Esophagus (tissue), 2 donors: ENCODE data around the gene TMTC1. TPM values are rescaled to one million over a fixed set of nuclear protein-coding genes. Genes with fewer than 3 reads are reported as not detected.

Experiments
- H3K27ac ChIP-seq, 2 donors: one replicate each; pipeline ENCODE4 v1.5.1; 2013; ENCODE audit warnings: low read depth in 2 of 2, mild to moderate bottlenecking in 2 of 2, inconsistent platforms in 1 of 2, low read length in 1 of 2, moderate library complexity in 1 of 2
- H3K27me3 ChIP-seq, 2 donors: one replicate each; pipeline ENCODE4 v1.6.1; 2013; ENCODE audit warnings: low read length in 2 of 2, control low read depth in 1 of 2, mild to moderate bottlenecking in 1 of 2; ENCODE audit not compliant: insufficient read depth in 2 of 2, control insufficient read depth in 1 of 2
- H3K36me3 ChIP-seq, 2 donors: one replicate each; pipeline ENCODE4 v1.6.1; 2013; ENCODE audit warnings: low read length in 1 of 2; ENCODE audit not compliant: control insufficient read depth in 2 of 2, insufficient read depth in 2 of 2
- H3K4me1 ChIP-seq, 2 donors: one replicate each; pipeline ENCODE4 v1.6.1; 2013; ENCODE audit warnings: low read length in 1 of 2; ENCODE audit not compliant: control insufficient read depth in 2 of 2, insufficient read depth in 2 of 2
- H3K4me3 ChIP-seq, 2 donors: one replicate each; pipeline ENCODE4 v1.5.1; 2013; ENCODE audit warnings: low read length in 2 of 2, mild to moderate bottlenecking in 2 of 2, low read depth in 1 of 2, moderate library complexity in 1 of 2
- H3K9me3 ChIP-seq, 2 donors: one replicate each; pipeline ENCODE4 v1.6.1; 2013; ENCODE audit warnings: mild to moderate bottlenecking in 2 of 2, low read depth in 1 of 2, low read length in 1 of 2, moderate library complexity in 1 of 2; ENCODE audit not compliant: control insufficient read depth in 2 of 2, insufficient read depth in 1 of 2
- WGBS, 2 donors: extraction: QIAGEN DNeasy Blood & Tissue Kit; methylation state at CpG; one replicate each; pipeline ENCODE4 v1.1.7; 2013; 5-methylcytosine and 5-hydroxymethylcytosine counted together
- polyA plus RNA-seq, 2 donors: library from polyadenylated mRNA; stranded (reverse); fragments of 200-250 nt; gene quantifications; one replicate each; pipeline ENCODE4 v1.2.3, GENCODE V29; 2013
- donor health status: healthy with polysubstance abuse.
- donor health status: Bipolar disorder and iron deficiency.

The TMTC1 gene
- polyA plus RNA-seq, 2 donors = 1.3 to 1.6 TPM

DNA sequence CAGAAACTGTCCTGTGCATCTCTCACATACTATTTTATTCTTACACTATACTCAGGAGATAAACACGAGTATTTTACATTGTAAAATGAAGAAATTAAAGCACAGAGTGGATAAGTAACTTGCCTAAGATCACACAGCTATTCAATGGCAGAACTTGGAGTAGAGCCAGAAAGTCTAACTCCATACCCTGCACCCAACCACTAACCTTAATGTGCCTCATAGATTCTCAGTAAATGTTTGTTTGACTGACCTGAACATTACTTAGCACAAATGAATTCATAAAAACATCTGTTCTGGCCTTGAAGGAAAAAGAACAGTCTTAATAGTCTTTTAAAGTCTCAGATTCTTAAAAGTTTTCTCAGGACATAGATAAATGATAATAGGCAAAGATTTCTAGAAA, 202.8 kb downstream of the TMTC1 start:
- no peaks in the 10 kb centered on the region for H3K27me3 ChIP-seq
- H3K27ac ChIP-seq = no peak overlapping the region
- 66 to 77% methylated on average over 1 of the region's 1 CpG for WGBS, 2 donors
- H3K4me1 ChIP-seq = no peaks in the 10 kb centered on the region
- no peaks in the 10 kb centered on the region for H3K9me3 ChIP-seq
- no peaks in the 10 kb centered on the region for H3K36me3 ChIP-seq
- H3K4me3 ChIP-seq = no peak overlapping the region

DNA sequence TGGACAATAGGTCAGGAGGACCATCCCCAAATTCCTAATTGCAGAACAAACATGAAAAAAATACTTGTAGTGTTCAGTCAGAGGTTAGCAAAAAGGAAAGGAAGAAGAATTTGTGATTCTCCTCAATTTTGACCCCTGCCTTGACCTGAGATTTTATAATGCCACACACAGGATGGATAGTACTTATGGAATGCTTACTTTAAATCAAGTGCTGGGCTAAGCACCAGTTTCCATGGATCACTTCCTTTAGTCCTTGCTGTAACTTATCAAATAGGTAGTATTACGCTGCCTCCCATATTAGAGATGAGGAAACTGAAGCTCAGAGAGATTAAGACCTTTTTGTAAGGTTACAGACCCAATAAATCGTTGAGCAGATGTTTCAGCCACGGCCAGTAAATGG, 205.0 kb downstream of the TMTC1 start:
- WGBS, 2 donors = 60 to 64% methylated on average over 3 of the region's 3 CpGs
- Histone ChIP-seq H3K9me3 (no peaks in the 10 kb centered on the region), H3K27ac (no peak overlapping the region), H3K36me3 (no peaks in the 10 kb centered on the region), H3K4me1 (no peaks in the 10 kb centered on the region), H3K4me3 (no peak overlapping the region), H3K27me3 (no peaks in the 10 kb centered on the region)

DNA sequence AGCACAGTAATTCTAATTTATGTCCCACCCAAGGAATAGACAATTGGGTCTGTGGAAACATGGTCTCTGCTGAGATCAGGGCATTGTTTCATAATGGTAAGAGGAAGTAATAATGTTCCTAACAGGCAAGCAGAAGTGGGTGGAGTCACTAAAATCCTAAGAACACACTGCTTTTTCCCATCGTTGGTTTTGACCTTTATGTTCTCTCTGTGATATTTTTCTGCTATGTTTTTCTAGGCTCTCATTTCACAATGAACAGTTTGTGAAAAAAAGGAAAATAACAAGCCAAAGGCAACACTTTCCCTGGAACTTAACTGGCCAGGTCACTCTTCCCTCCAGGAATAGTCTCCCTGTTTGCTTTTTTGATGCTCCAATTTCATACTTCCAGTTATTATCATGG, 205.7 kb downstream of the TMTC1 start:
- Histone ChIP-seq H3K4me1 (no peaks in the 10 kb centered on the region), H3K27me3 (no peaks in the 10 kb centered on the region), H3K27ac (no peak overlapping the region), H3K9me3 (no peaks in the 10 kb centered on the region), H3K36me3 (no peaks in the 10 kb centered on the region), H3K4me3 (no peak overlapping the region)
- WGBS, 2 donors = 33 to 35% methylated on average over 1 of the region's 1 CpG

DNA sequence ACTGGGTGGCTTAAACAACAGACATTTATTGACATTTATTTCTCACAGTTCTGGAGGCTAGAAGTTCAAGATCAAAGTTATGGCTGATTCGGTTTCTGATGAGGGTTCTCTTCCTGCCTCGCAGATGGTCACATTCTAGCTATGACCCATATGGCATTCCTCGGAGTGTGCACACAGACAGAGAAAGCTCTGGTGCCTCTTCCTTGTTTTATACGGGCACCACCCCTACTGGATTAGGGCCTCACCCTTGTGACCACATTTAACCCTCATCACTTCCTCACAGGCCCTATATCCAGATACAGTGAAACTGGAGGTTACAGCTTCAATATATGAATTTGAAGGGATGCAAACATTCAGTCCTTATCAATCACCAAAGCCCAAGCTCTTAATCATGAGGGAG, 209.2 kb downstream of the TMTC1 start:
- Histone ChIP-seq H3K36me3 (peaks cover 0 to 3% of the 10 kb centered on the region in 2 donors), H3K9me3 (no peaks in the 10 kb centered on the region), H3K4me1 (no peaks in the 10 kb centered on the region), H3K27me3 (no peaks in the 10 kb centered on the region), H3K4me3 (no peak overlapping the region), H3K27ac (no peak overlapping the region)
- WGBS, 2 donors = 74 to 79% methylated on average over 4 of the region's 4 CpGs

DNA sequence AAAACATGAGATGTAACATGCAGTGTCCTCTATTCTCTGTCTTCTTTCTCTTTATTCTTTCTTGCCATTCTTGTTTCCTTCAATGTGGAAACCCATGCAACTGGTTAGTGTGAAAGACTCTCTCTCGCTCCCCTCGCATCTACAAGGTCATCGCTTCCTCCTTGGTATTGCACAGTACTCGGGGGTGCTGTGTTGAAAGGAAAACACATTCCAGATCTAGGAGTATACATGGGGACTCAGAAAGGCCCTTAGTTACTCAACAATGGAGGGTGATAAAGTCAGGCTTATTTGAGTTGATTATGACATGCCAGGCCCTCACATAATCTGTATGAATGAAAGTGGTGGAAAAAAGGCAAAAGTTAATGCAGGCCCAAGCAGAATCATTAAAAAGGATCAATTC, 210.8 kb downstream of the TMTC1 start:
- H3K9me3 ChIP-seq = no peaks in the 10 kb centered on the region
- H3K27me3 ChIP-seq = no peaks in the 10 kb centered on the region
- 66 to 67% methylated on average over 4 of the region's 4 CpGs for WGBS, 2 donors
- H3K4me1 ChIP-seq = no peaks in the 10 kb centered on the region
- H3K27ac ChIP-seq = no peak overlapping the region
- H3K36me3 ChIP-seq = peaks cover 0 to 3% of the 10 kb centered on the region in 2 donors
- no peak overlapping the region for H3K4me3 ChIP-seq

DNA sequence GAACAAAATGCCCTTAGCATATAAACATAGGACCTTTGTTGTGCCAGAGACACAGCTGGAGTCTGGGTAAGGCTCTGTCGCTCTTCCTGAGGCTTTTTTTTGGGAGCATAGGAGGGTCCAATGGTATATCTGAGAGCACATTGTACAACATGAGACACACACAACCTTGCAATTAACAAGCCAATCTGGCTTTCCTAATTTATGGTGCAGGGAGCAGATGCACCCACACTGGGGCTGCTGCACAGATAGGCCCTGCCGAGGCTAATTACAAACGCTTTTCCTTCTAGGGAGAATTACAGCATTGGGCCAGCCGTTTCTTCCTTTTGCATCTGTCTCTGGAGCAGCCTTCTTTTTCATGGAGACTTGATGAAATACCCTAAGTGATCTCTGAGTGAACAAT, 211.3 kb downstream of the TMTC1 start:
- H3K36me3 ChIP-seq = peaks cover 0 to 3% of the 10 kb centered on the region in 2 donors
- no peak overlapping the region for H3K27ac ChIP-seq
- H3K4me1 ChIP-seq = no peaks in the 10 kb centered on the region
- no peaks in the 10 kb centered on the region for H3K27me3 ChIP-seq
- H3K4me3 ChIP-seq = no peak overlapping the region
- 90 to 91% methylated on average over 4 of the region's 4 CpGs for WGBS, 2 donors
- no peaks in the 10 kb centered on the region for H3K9me3 ChIP-seq

DNA sequence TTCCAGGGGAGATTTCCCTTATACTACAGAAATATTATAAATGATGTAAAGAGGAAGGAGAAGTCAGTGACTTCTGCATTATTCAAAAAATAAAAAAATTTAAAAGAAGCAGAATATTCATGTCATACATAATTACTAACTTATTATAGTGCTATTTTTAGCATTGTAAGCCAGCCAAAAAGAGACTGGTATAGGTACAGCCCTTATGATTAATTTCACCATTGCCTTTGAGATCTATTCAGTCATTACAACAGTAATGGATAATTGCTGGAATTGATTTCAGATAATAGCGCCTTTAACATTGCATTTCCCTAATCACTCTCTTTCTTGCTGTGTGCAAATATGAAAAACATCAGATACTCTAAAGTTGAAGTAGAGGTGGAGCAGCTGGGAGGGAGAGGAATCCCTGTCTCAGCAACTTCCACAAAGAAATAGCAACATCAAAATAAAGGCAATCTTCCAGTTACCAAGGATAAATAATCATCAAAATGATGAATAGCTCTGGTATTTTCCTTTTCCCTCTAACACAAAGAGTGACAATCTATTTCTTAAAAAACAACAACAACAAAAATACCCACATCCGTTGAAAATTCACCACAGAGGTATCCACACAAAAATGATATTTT, 214.5 kb downstream of the TMTC1 start:
- 66 to 71% methylated on average over 2 of the region's 2 CpGs for WGBS, 2 donors
- H3K4me1 ChIP-seq = no peaks in the 10 kb centered on the region
- H3K9me3 ChIP-seq = no peaks in the 10 kb centered on the region
- no peak overlapping the region for H3K27ac ChIP-seq
- H3K27me3 ChIP-seq = no peaks in the 10 kb centered on the region
- peaks cover 0 to 3% of the 10 kb centered on the region in 2 donors for H3K36me3 ChIP-seq
- no peak overlapping the region for H3K4me3 ChIP-seq

DNA sequence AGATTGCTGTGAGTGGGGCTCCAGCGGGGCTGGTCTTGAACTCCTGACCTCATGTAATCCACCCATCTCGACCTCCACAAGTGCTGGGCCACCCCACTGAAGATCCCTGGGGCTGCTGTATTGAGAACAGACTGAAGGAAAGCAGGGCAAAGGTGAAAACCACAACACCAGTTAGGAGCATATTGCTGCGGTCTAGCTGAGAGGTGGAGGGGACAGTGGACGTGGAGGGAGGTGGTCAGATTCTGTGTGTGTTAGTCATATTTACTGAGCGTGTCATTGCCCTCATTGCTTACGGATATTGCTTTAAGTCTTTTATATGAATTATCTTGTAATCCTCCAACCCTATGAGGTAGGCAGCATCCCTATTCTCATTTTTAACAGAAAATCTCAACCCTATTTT, 217.3 kb downstream of the TMTC1 start:
- H3K9me3 ChIP-seq = no peaks in the 10 kb centered on the region
- no peaks in the 10 kb centered on the region for H3K4me1 ChIP-seq
- H3K36me3 ChIP-seq = no peaks in the 10 kb centered on the region
- H3K27ac ChIP-seq = no peak overlapping the region
- no peaks in the 10 kb centered on the region for H3K27me3 ChIP-seq
- 75 to 89% methylated on average over 6 of the region's 6 CpGs for WGBS, 2 donors
- H3K4me3 ChIP-seq = no peak overlapping the region

DNA sequence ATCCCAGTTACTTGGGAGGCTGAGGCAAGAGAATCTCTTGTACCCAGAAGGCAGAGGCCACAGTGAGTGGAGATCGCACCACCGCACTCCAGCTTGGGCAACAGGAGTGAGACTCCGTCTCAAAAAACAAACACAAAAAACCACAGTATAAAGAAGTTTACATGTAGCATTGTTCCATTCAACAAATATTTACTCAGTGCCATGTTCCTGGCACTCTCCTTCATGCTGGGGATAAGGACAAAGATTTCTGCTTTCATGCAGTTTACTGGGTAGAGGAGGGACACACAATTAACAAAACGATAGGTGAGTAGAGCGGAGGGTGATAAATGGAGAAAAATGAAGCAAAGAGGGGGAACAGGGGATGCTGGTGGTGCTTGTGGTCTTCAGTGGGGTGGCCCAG, 218.0 kb downstream of the TMTC1 start:
- Histone ChIP-seq H3K9me3 (no peaks in the 10 kb centered on the region), H3K27me3 (no peaks in the 10 kb centered on the region), H3K4me1 (no peaks in the 10 kb centered on the region), H3K4me3 (no peak overlapping the region), H3K36me3 (no peaks in the 10 kb centered on the region), H3K27ac (no peak overlapping the region)
- WGBS, 2 donors = 80 to 93% methylated on average over 5 of the region's 5 CpGs

DNA sequence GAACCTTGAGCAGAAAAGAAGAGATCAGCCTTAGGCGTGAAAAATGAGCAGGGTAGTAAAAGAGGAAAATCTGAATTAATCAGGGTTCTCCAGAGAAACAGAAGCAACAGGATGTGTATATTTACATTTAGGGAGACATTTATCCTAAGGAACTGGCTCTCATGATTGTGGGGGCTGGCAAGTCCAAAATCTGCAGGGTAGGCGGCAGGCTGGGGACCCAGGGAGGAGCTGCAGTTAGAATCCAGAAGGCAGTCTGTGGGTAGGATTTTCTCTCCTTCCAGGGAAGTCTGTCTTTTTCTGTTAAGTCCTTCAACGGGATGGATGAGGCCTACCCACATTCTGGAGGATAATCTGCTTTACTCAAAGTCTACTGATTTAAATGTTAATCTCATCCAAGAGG, 218.8 kb downstream of the TMTC1 start:
- no peak overlapping the region for H3K4me3 ChIP-seq
- no peaks in the 10 kb centered on the region for H3K9me3 ChIP-seq
- 92 to 97% methylated on average over 3 of the region's 3 CpGs for WGBS, 2 donors
- no peaks in the 10 kb centered on the region for H3K36me3 ChIP-seq
- H3K27me3 ChIP-seq = no peaks in the 10 kb centered on the region
- H3K4me1 ChIP-seq = no peaks in the 10 kb centered on the region
- H3K27ac ChIP-seq = no peak overlapping the region
